ENCODE data around the gene GALNT16.

GALNT16 gene

GRCh38 chr14:69312608-69313007 lies 52.6 kb downstream of the GALNT16 start:
- Mint-ChIP-seq H3K27ac (no peak overlapping the region), H3K27me3 (peaks cover 21% of the 10 kb centered on the region), H3K36me3 (ENCODE audit: low read depth) (no peaks in the 10 kb centered on the region), H3K9me3 (no peaks in the 10 kb centered on the region), H3K4me3 (no peak overlapping the region), H3K4me1 (ENCODE audit: low read depth) (no peaks in the 10 kb centered on the region)
- DNase-seq: peak; percentile 14

- Mint-ChIP-seq H3K4me1 (ENCODE audit: low read depth) (no peaks in the 10 kb centered on the region), H3K27ac (no peak overlapping the region)
- DNase-seq: peak; percentile 3
Measured at GRCh38 chr14:69313176-69313575, 53.2 kb downstream of the GALNT16 start.

GRCh38 chr14:69314327-69314726 lies 54.4 kb downstream of the GALNT16 start:
- H3K36me3 Mint-ChIP-seq (ENCODE audit: low read depth): no peaks in the 10 kb centered on the region
- H3K9me3 Mint-ChIP-seq: no peaks in the 10 kb centered on the region
- no peak for DNase-seq
- H3K27ac Mint-ChIP-seq: no peak overlapping the region
- no peaks in the 10 kb centered on the region for H3K4me1 Mint-ChIP-seq (ENCODE audit: low read depth)
- H3K27me3 Mint-ChIP-seq: peaks cover 16% of the 10 kb centered on the region
- no peak overlapping the region for H3K4me3 Mint-ChIP-seq

More at GRCh38 chr14:69313176-69313575, 53.2 kb downstream of the GALNT16 start:
- Mint-ChIP-seq H3K27me3 (peaks cover 18% of the 10 kb centered on the region), H3K36me3 (ENCODE audit: low read depth) (no peaks in the 10 kb centered on the region), H3K9me3 (no peaks in the 10 kb centered on the region), H3K4me3 (no peak overlapping the region)

GRCh38 chr14:69315301-69315700 lies 55.3 kb downstream of the GALNT16 start:
- Mint-ChIP-seq H3K4me1 (ENCODE audit: low read depth) (no peaks in the 10 kb centered on the region), H3K4me3 (no peak overlapping the region), H3K27me3 (peaks cover 10% of the 10 kb centered on the region), H3K36me3 (ENCODE audit: low read depth) (no peaks in the 10 kb centered on the region), H3K27ac (no peak overlapping the region), H3K9me3 (no peaks in the 10 kb centered on the region)
- DNase-seq: peak; percentile 17

- Mint-ChIP-seq H3K27me3 (peaks cover 1% of the 10 kb centered on the region), H3K36me3 (ENCODE audit: low read depth) (no peaks in the 10 kb centered on the region), H3K27ac (no peak overlapping the region), H3K4me1 (ENCODE audit: low read depth) (no peaks in the 10 kb centered on the region), H3K9me3 (no peaks in the 10 kb centered on the region), H3K4me3 (no peak overlapping the region)
- DNase-seq: no peak
Measured at GRCh38 chr14:69316449-69317101, 56.6 kb downstream of the GALNT16 start.

- Mint-ChIP-seq H3K4me3 (no peak overlapping the region), H3K36me3 (ENCODE audit: low read depth) (no peaks in the 10 kb centered on the region), H3K27me3 (no peaks in the 10 kb centered on the region), H3K27ac (no peak overlapping the region), H3K9me3 (no peaks in the 10 kb centered on the region), H3K4me1 (ENCODE audit: low read depth) (no peaks in the 10 kb centered on the region)
- DNase-seq: peak; percentile 6
Measured at GRCh38 chr14:69317102-69317755, 57.3 kb downstream of the GALNT16 start.

- H3K9me3 Mint-ChIP-seq: no peaks in the 10 kb centered on the region
- H3K27me3 Mint-ChIP-seq: no peaks in the 10 kb centered on the region
- no peak for DNase-seq
- H3K36me3 Mint-ChIP-seq (ENCODE audit: low read depth): no peaks in the 10 kb centered on the region
- no peak overlapping the region for H3K27ac Mint-ChIP-seq
- no peaks in the 10 kb centered on the region for H3K4me1 Mint-ChIP-seq (ENCODE audit: low read depth)
- H3K4me3 Mint-ChIP-seq: no peak overlapping the region
Measured at GRCh38 chr14:69317780-69318179, 57.8 kb downstream of the GALNT16 start.

- Mint-ChIP-seq H3K4me1 (ENCODE audit: low read depth) (no peaks in the 10 kb centered on the region), H3K27ac (no peak overlapping the region), H3K4me3 (no peak overlapping the region), H3K27me3 (no peaks in the 10 kb centered on the region), H3K36me3 (ENCODE audit: low read depth) (no peaks in the 10 kb centered on the region), H3K9me3 (no peaks in the 10 kb centered on the region)
- DNase-seq: peak; percentile 9
Measured at GRCh38 chr14:69318241-69318640, 58.3 kb downstream of the GALNT16 start.

- Mint-ChIP-seq H3K4me3 (no peak overlapping the region), H3K27me3 (no peaks in the 10 kb centered on the region), H3K27ac (no peak overlapping the region), H3K9me3 (no peaks in the 10 kb centered on the region), H3K4me1 (ENCODE audit: low read depth) (no peaks in the 10 kb centered on the region), H3K36me3 (ENCODE audit: low read depth) (no peaks in the 10 kb centered on the region)
- DNase-seq: no peak
Measured at GRCh38 chr14:69318901-69319475, 59.0 kb downstream of the GALNT16 start.

GRCh38 chr14:69319911-69320310 lies 60.0 kb downstream of the GALNT16 start:
- Mint-ChIP-seq H3K4me3 (no peak overlapping the region), H3K36me3 (ENCODE audit: low read depth) (no peaks in the 10 kb centered on the region), H3K27ac (no peak overlapping the region), H3K4me1 (ENCODE audit: low read depth) (no peaks in the 10 kb centered on the region), H3K9me3 (no peaks in the 10 kb centered on the region), H3K27me3 (no peaks in the 10 kb centered on the region)
- DNase-seq: no peak

GRCh38 chr14:69320581-69321365 lies 60.8 kb downstream of the GALNT16 start:
- no peak overlapping the region for H3K4me3 Mint-ChIP-seq
- no peak for DNase-seq
- no peaks in the 10 kb centered on the region for H3K27me3 Mint-ChIP-seq

GRCh38 chr14:69321601-69322330 lies 61.8 kb downstream of the GALNT16 start:
- Mint-ChIP-seq H3K27me3 (no peaks in the 10 kb centered on the region), H3K4me1 (ENCODE audit: low read depth) (no peaks in the 10 kb centered on the region), H3K9me3 (no peaks in the 10 kb centered on the region), H3K36me3 (ENCODE audit: low read depth) (no peaks in the 10 kb centered on the region), H3K27ac (no peak overlapping the region), H3K4me3 (no peak overlapping the region)
- peak; percentile 13 for DNase-seq

More at GRCh38 chr14:69320581-69321365, 60.8 kb downstream of the GALNT16 start:
- H3K27ac Mint-ChIP-seq: no peak overlapping the region
- H3K4me1 Mint-ChIP-seq (ENCODE audit: low read depth): no peaks in the 10 kb centered on the region
- H3K9me3 Mint-ChIP-seq: no peaks in the 10 kb centered on the region
- no peaks in the 10 kb centered on the region for H3K36me3 Mint-ChIP-seq (ENCODE audit: low read depth)

- Mint-ChIP-seq H3K4me3 (no peak overlapping the region), H3K4me1 (ENCODE audit: low read depth) (no peaks in the 10 kb centered on the region), H3K27me3 (no peaks in the 10 kb centered on the region), H3K9me3 (no peaks in the 10 kb centered on the region), H3K36me3 (ENCODE audit: low read depth) (no peaks in the 10 kb centered on the region), H3K27ac (no peak overlapping the region)
- peak; percentile 22 for DNase-seq
Measured at GRCh38 chr14:69323266-69323998, 63.5 kb downstream of the GALNT16 start.

- Mint-ChIP-seq H3K9me3 (no peaks in the 10 kb centered on the region), H3K36me3 (ENCODE audit: low read depth) (no peaks in the 10 kb centered on the region), H3K4me1 (ENCODE audit: low read depth) (no peaks in the 10 kb centered on the region), H3K27ac (no peak overlapping the region), H3K27me3 (no peaks in the 10 kb centered on the region), H3K4me3 (no peak overlapping the region)
- no peak for DNase-seq
Measured at GRCh38 chr14:69323999-69324282, 64.0 kb downstream of the GALNT16 start.

Data from activated T-cell treated with anti-CD3 and anti-CD28 coated beads, Interleukin-2, amount 50 U/mL, for 24 hours (primary cell).